ENCODE data around the gene TMEM184A.

Gene TMEM184A

DNA sequence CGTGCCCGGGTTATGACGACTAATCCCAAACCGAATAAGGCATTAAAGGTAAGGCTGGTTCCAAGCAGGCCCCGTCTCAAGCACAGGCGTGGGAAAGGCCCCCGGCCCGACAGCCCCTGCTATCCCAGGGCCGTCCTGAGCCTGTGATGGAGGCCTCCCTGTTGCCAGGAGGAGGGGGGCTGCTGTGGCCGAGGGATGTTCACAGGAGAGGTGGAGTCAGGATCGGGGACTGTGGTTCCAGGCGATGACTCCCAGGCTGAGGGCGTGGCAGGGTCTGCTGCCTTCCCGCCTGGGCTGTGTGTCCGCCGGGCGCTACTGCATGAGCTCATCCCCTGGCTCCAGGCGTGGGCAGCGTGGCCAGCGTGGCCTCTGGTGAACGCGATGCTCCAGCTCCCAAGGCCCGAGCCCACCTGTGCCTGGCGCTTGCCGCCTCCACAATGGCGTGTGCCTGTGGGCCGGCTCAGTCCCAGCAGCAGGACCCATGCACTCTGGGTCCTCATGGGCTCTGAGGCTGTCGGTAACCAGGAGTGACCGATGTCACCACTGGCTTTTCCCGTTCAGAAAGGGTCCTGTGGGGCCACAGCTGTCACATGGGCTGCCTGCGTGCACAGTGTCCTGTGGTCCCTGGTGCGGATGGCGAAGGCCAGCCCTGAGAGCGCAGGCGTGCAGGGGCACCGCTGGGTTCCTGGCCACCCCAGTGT is 16.7 kb downstream of the TMEM184A start:
- DNase-seq (ENCODE audit: low read depth): no peak

GRCh38 chr7:1538544-1539180 is 17.3 kb downstream of the TMEM184A start:
- no peak for DNase-seq (ENCODE audit: low read depth)

GRCh38 chr7:1537535-1538412 is 18.2 kb downstream of the TMEM184A start:
- DNase-seq (ENCODE audit: low read depth): peak; percentile 85

- peak; percentile 92 for DNase-seq (ENCODE audit: low read depth)
These were observed 19.1 kb downstream of the TMEM184A start for GRCh38 chr7:1536743-1537534.

- DNase-seq (ENCODE audit: low read depth): no peak
These were observed 19.6 kb downstream of the TMEM184A start for GRCh38 chr7:1536455-1536742.

- no peak for DNase-seq (ENCODE audit: low read depth)
These were observed 20.1 kb downstream of the TMEM184A start for GRCh38 chr7:1535701-1536454.

DNA sequence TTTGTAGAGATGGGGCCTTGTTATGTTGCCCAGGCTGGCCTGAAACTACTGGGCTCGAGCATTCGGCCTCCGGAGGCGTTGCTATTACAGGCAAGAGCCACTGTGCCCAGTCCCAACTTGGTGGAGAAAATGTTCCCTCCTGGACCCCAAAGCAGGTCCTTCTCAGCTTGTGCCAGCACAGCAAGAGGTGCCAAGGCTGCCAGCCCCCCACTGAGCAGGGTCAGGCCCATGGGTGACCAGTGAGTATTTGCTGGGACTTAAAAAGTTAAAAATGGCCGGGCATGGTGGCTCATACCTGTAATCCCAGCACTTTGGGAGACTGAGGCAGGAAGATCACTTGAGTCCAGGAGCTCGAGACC is 20.9 kb downstream of the TMEM184A start:
- no peak for DNase-seq (ENCODE audit: low read depth)

GRCh38 chr7:1534330-1535099 is 21.5 kb downstream of the TMEM184A start:
- DNase-seq (ENCODE audit: low read depth): no peak

DNA sequence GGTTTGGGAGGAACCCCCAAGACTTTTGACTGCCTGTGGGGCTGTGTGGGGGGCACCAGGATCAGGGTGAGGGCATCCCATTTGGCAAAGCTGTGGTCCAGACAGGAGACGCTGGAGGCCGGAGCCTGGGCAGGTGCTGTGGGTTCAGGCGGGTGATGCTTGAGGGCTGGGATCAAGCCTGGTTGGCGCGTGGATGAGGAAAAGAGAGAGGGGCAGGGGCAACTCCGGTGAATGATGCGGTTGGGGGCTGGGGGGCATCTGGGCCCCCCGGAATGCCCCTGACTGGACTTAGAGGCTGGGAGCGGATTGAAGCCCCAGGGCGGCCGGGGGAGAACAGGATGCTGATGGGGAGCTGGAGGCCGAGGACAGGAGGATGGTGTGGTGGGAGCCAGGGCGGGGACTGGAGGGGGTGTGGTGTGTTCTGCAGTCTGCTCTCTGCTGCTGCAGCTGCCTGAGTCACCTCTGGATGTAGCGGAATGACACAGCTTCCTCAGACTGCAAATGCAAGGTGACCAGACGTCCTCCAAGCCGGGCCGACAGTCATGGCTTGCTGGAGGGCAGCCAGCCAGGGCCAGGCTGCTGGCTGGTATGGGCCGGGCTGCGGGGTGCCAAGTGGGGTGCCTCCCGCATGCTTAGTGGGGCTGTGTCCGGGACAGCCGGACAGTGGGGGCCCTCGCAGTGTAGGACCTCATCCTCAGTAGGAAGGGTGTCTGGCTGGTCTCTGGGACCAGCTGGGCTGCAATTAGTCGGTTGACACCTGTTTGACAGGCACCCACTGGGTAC is 22.3 kb downstream of the TMEM184A start:
- peak; percentile 41 for DNase-seq (ENCODE audit: low read depth)

- DNase-seq (ENCODE audit: low read depth): no peak
These were observed 22.8 kb downstream of the TMEM184A start for GRCh38 chr7:1533255-1533546.

- DNase-seq (ENCODE audit: low read depth): peak; percentile 61
These were observed 23.4 kb downstream of the TMEM184A start for GRCh38 chr7:1532456-1533254.

GRCh38 chr7:1531979-1532455 is 24.0 kb downstream of the TMEM184A start:
- no peak for DNase-seq (ENCODE audit: low read depth)

DNA sequence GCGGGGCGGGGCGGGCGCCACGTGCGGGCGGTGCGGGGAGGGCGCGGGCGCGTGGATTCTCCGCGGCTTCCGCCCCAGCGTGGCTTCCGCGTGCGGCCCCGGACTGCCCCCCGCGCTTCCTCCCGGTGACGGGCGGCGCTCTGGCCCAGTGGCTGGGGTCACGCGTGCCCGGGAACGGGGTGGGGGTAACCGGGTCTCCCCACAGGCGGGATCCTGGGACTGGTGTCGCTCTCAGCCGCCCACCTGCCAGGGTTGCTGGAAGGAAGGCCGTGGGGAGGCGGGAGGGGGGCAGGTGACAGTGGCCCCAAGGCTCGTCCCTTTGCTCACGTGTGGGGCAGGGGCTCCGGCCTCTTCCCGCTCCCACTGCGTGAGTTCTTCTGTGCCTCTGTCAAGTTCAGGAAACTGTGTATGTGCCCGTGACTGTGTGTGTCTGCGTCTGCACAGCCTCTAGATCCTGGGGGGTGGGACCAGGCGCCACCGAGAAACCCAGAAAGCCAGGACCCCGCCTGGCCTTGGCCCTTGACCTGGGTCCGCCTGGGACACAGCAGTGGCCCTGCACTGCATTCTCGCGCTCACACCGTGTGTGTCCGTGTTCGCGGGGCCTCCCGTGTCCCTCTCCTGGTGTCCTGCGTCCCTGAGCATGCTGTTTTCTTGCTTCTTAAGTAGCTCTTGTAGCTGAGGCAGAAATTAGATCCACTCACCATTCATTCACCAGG is 24.6 kb downstream of the TMEM184A start:
- no peak for DNase-seq (ENCODE audit: low read depth)

DNA sequence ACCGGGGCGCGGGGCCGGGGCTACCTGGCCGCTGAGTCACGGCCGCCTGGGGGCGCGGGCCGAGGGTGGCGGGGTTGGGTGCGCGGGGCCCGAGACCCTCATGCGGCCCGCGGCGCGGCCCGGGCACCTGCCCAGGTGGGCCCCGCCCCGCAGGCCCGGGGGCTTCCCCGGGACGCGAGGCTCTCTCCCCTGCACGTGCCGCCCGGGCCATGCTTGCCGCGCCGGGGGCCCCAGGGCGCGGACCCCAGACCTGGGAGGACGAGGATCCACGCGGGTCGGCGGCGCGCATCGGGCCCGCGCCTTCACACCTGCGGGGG is 25.1 kb downstream of the TMEM184A start:
- DNase-seq (ENCODE audit: low read depth): no peak

- DNase-seq (ENCODE audit: low read depth): no peak
These were observed 26.5 kb downstream of the TMEM184A start for GRCh38 chr7:1529383-1530116.

GRCh38 chr7:1526271-1526754 is 29.7 kb downstream of the TMEM184A start:
- no peak for DNase-seq (ENCODE audit: low read depth)

GRCh38 chr7:1525409-1525808 is 30.6 kb downstream of the TMEM184A start:
- DNase-seq (ENCODE audit: low read depth): no peak

DNA sequence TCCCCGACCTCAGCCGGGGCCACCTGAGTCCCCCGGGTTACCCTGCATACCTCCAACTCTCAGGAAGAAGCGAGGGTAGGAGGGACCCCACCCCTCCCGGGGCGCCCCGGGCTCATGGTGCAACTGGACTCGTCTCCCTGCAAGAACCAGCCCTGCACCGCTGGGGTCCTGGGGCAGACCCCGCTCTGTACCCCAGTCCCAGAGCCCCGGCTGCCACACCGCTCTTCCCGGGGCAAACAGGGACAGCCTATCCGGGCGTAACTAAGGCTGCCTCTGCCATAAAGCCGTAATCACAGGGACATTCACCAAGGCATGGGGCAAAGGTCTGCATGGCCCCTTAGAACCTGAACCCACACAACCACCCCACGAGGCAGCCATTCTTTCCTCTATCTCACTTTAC is 32.2 kb downstream of the TMEM184A start:
- no peak for DNase-seq (ENCODE audit: low read depth)
